ENCODE results near the gene DOCK8.
A peak's percentile ranks its signal among the peaks of the same experiment; 100 is the strongest.

DOCK8 gene

GRCh38 chr9:459491-460444 lies 245.1 kb downstream of the DOCK8 start:
- DNase-seq (ENCODE audit: low spot score) = no peak

- no peak for DNase-seq (ENCODE audit: low spot score)
These were observed 247.5 kb downstream of the DOCK8 start for GRCh38 chr9:462121-462520.

- DNase-seq (ENCODE audit: low spot score) = peak; percentile 28
These were observed 247.9 kb downstream of the DOCK8 start for GRCh38 chr9:462606-463005.

GRCh38 chr9:463455-464171 lies 248.9 kb downstream of the DOCK8 start:
- DNase-seq (ENCODE audit: low spot score) = no peak

GRCh38 chr9:466747-467146 lies 252.1 kb downstream of the DOCK8 start:
- DNase-seq (ENCODE audit: low spot score) = no peak

- DNase-seq (ENCODE audit: low spot score) = peak; percentile 22
These were observed 254.2 kb downstream of the DOCK8 start for GRCh38 chr9:468766-469426.

GRCh38 chr9:469672-470551 lies 255.2 kb downstream of the DOCK8 start:
- peak; percentile 81 for DNase-seq (ENCODE audit: low spot score)

GRCh38 chr9:470552-471194 lies 256.0 kb downstream of the DOCK8 start:
- DNase-seq (ENCODE audit: low spot score) = no peak

- DNase-seq (ENCODE audit: low spot score) = no peak
These were observed 256.7 kb downstream of the DOCK8 start for GRCh38 chr9:471320-471719.

- DNase-seq (ENCODE audit: low spot score) = no peak
These were observed 257.9 kb downstream of the DOCK8 start for GRCh38 chr9:472479-473075.

GRCh38 chr9:477193-477592 lies 262.5 kb downstream of the DOCK8 start:
- no peak for DNase-seq (ENCODE audit: low spot score)

GRCh38 chr9:479304-479970 lies 264.8 kb downstream of the DOCK8 start:
- DNase-seq (ENCODE audit: low spot score) = no peak

GRCh38 chr9:479971-480350 lies 265.3 kb downstream of the DOCK8 start:
- no peak for DNase-seq (ENCODE audit: low spot score)

- no peak for DNase-seq (ENCODE audit: low spot score)
These were observed 268.1 kb downstream of the DOCK8 start for GRCh38 chr9:482739-483138.

GRCh38 chr9:486156-486555 lies 271.5 kb downstream of the DOCK8 start:
- no peak for DNase-seq (ENCODE audit: low spot score)

- DNase-seq (ENCODE audit: low spot score) = no peak
These were observed 272.8 kb downstream of the DOCK8 start for GRCh38 chr9:487429-487828.

GRCh38 chr9:488448-488847 lies 273.8 kb downstream of the DOCK8 start:
- no peak for DNase-seq (ENCODE audit: low spot score)

GRCh38 chr9:489198-490197 lies 274.8 kb downstream of the DOCK8 start:
- DNase-seq (ENCODE audit: low spot score) = no peak

- DNase-seq (ENCODE audit: low spot score) = no peak
These were observed 280.1 kb downstream of the DOCK8 start for GRCh38 chr9:494764-495163.

Data from cerebellar cortex (tissue), 1 donor.